GM19035 (cell line): ENCODE results near the gene ETHE1.

ENCODE experiments used
- ATAC-seq: cut with Tn5 transposase; IDR thresholded peaks from one replicate; pipeline ENCODE4 v1.9.1; 2021; ENCODE audit not compliant: unreplicated experiment

Gene ETHE1

GRCh38 chr19:43526884-43527859 is at the start of gene ETHE1:
Gene ETHE1 (minus strand): TSS chr19:43527201. CDS start chr19:43527177, 24 bp downstream.
- peak; percentile 72 for ATAC-seq

- ATAC-seq: peak; percentile 2
These were observed 49.2 kb upstream of the ETHE1 start for GRCh38 chr19:43575955-43576878.

GRCh38 chr19:43575156-43575950 is 48.4 kb upstream of the ETHE1 start, which contains the start of the genes PINLYP and XRCC1:
Gene PINLYP (plus strand): TSS chr19:43575801. CDS start chr19:43577192, 1,391 bp downstream.
Gene XRCC1 (minus strand): TSS chr19:43575527. CDS start chr19:43575458, 69 bp downstream.
- ATAC-seq: peak; percentile 99

GRCh38 chr19:43574424-43575155 is 47.6 kb upstream of the ETHE1 start:
- no peak for ATAC-seq

GRCh38 chr19:43572171-43572588 is 45.2 kb upstream of the ETHE1 start:
- ATAC-seq: no peak

GRCh38 chr19:43570174-43570791 is 43.3 kb upstream of the ETHE1 start:
- ATAC-seq: no peak

GRCh38 chr19:43569657-43570056 is 42.7 kb upstream of the ETHE1 start:
- ATAC-seq: no peak

GRCh38 chr19:43564800-43565199 is 37.8 kb upstream of the ETHE1 start:
- no peak for ATAC-seq

GRCh38 chr19:43563816-43564457 is 36.9 kb upstream of the ETHE1 start:
- ATAC-seq: no peak

- ATAC-seq: peak; percentile 71
These were observed 35.8 kb upstream of the ETHE1 start for GRCh38 chr19:43562698-43563241.

- no peak for ATAC-seq
These were observed 35.3 kb upstream of the ETHE1 start for GRCh38 chr19:43562226-43562697.

GRCh38 chr19:43561139-43561970 is 34.4 kb upstream of the ETHE1 start:
- no peak for ATAC-seq

GRCh38 chr19:43560687-43561086 is 33.7 kb upstream of the ETHE1 start:
- ATAC-seq: no peak

GRCh38 chr19:43555185-43555770 is 28.3 kb upstream of the ETHE1 start:
- ATAC-seq: no peak

GRCh38 chr19:43554317-43554895 is 27.4 kb upstream of the ETHE1 start:
- ATAC-seq: no peak

- ATAC-seq: no peak
These were observed 26.7 kb upstream of the ETHE1 start for GRCh38 chr19:43553656-43554055.

- ATAC-seq: no peak
These were observed 25.6 kb upstream of the ETHE1 start for GRCh38 chr19:43552616-43553015.
